Esophagus squamous epithelium (tissue), 4 donors: ENCODE results near the gene FNDC3B.

Experiments
- POLR2A ChIP-seq, 4 donors: fragments of 450-650 bp; IDR thresholded peaks; one replicate each; pipeline ENCODE4 v1.6.1; 2017; ENCODE audit warnings: antibody characterized with exemption in 4 of 4, mild to moderate bottlenecking in 4 of 4, moderate library complexity in 3 of 4
- TF ChIP-seq, protein P1 (sequence below), 6 experiments: fragments of 450-650 bp in 4 of 6; fragments of 200-600 bp in 2 of 6; sonication (generic) in 2 of 6; IDR thresholded peaks; one replicate each; pipeline ENCODE4 v1.5.1; 2016 to 2019; ENCODE audit warnings: antibody characterized with exemption in 6 of 6, mild to moderate bottlenecking in 4 of 6, moderate library complexity in 4 of 6

DNA sequence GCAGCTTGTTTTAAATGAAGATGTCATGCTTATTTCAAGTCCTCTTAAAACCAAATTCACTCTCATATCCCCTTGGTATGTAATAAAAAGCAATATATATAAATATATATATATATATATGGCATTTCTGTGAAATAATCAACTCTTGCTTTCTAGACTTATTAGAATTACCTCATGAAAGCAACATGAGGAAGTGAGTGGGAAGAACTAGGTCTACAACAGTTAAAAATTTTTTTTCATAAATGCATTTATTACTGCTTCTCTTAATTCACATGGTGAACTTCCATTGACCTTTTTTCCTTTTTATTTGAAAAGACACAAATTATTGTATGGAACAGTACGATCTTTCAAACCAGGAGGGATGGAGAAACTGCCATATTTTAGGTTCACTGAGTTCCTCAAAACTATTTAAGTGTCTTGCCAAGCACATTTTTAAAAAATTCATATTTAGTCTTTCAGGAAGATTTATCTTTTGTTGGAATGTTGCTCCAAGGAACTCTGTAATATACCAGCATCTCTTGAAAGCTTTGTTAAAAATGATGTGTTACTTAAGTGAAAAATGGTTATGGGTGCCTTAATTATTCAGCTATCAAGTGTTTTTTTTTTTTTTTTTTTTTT is 223.7 kb downstream of the FNDC3B start:
- TF ChIP-seq, protein P1, sequence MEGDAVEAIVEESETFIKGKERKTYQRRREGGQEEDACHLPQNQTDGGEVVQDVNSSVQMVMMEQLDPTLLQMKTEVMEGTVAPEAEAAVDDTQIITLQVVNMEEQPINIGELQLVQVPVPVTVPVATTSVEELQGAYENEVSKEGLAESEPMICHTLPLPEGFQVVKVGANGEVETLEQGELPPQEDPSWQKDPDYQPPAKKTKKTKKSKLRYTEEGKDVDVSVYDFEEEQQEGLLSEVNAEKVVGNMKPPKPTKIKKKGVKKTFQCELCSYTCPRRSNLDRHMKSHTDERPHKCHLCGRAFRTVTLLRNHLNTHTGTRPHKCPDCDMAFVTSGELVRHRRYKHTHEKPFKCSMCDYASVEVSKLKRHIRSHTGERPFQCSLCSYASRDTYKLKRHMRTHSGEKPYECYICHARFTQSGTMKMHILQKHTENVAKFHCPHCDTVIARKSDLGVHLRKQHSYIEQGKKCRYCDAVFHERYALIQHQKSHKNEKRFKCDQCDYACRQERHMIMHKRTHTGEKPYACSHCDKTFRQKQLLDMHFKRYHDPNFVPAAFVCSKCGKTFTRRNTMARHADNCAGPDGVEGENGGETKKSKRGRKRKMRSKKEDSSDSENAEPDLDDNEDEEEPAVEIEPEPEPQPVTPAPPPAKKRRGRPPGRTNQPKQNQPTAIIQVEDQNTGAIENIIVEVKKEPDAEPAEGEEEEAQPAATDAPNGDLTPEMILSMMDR (IDR thresholded peaks at IDR 0.05), result no peak
- TF ChIP-seq POLR2A (IDR thresholded peaks at IDR 0.05), result no peak
